Mucosa of descending colon (tissue), 3 donors: Measurements from ENCODE around the gene FAM107B. TPM values are rescaled to one million over a fixed set of nuclear protein-coding genes. Genes with fewer than 3 reads are reported as not detected.

Experiments
- ATAC-seq: fragments of 200-7000 bp; cut with Tn5 transposase; one replicate; pipeline ENCODE4 v1.9.1; 2020; ENCODE audit warnings: mild to moderate bottlenecking, moderate library complexity
- DNase-seq, 3 donors: peaks; one replicate each; pipeline ENCODE4 v3.0.0-alpha.2; 2020
- H3K36me3 ChIP-seq: fragments of 200-600 bp; one replicate; pipeline ENCODE4 v1.8.0; 2021; ENCODE audit warnings: low read depth, mild to moderate bottlenecking
- H3K4me1 ChIP-seq: fragments of 200-600 bp; one replicate; pipeline ENCODE4 v1.8.0; 2021; ENCODE audit warnings: low read depth, mild to moderate bottlenecking
- H3K4me3 ChIP-seq: fragments of 200-600 bp; one replicate; pipeline ENCODE4 v1.8.0; 2021; ENCODE audit warnings: mild to moderate bottlenecking
- H3K9me3 ChIP-seq: fragments of 200-600 bp; one replicate; pipeline ENCODE4 v1.8.0; 2021; ENCODE audit warnings: mild to moderate bottlenecking
- intact Hi-C, 2 donors: fragments of 100-400 bp; cut with DNase I in 1 of 2; cut with micrococcal nuclease in 1 of 2; formaldehyde crosslinking; loops; one replicate each; pipeline versions ENCODE4 v1.11.0 to v1.11.1; 2022; cut with DNase I, micrococcal nuclease
- total RNA-seq, 3 donors: library from RNA; stranded (reverse); fragmentation: NEBNext Ultra II Directional in 2 of 3; extraction: Animal tissue kit (Norgen Biotek cat#: 25700) in 2 of 3; gene quantifications; one replicate each; pipeline versions ENCODE4 v1.2.1 to v1.2.4, GENCODE V29; 2021 to 2023
- TF ChIP-seq, protein P1 (sequence below): fragments of 200-600 bp; IDR thresholded peaks from one replicate; pipeline ENCODE4 v1.8.0; 2022; ENCODE audit warnings: antibody characterized with exemption, mild to moderate bottlenecking
- donor health status: DM: no; HTN: no; CAD: no; lungs with moderate emphysema.
- donor health status: DM: no; HTN: no; CAD: no.
- donor health status: DM: no; HTN: yes; CAD: no.

Gene FAM107B
- total RNA-seq, 3 donors from 2014 or later: 45.6 to 77.7 (median 76.9) TPM

DNA sequence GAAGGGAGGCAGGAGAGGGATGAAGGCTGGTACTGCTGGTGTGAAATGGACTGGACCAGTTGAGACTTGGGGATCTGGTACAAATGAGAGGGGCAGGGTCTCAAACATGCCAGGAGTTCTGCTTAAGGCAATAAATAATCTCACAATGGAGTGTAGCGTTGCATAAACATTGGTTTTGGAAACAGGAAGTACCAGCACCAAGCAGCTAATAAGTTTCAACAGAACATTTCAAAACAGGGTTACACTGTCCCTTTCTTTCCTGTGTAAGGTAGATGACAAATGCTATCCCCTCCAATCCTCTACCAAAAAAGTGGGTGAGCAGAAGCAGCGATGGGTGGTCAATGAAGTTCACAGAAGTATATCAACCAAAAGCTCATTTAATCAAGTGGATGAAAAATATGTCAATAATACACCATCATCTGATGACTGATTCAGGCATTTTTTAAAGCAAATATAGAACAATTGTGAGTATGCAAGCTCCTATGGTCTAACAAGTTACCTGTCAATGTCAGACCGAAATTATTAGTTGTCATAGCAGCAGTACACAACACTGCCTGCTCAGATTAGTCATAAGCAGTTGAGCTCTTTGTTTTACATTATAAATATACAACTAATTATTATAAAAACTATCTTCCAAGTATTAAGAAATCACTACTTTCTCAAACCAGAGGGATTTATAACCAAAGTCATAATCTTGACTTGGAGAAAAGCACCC lies 220.0 kb downstream of the FAM107B start:
- Histone ChIP-seq H3K4me1 (peaks cover 45% of the 10 kb centered on the region), H3K9me3 (no peaks in the 10 kb centered on the region), H3K36me3 (no peaks in the 10 kb centered on the region), H3K4me3 (no peak overlapping the region)
- intact Hi-C loops: no loop called here
- DNase-seq (no peak), ATAC-seq (peak; percentile 10)
- TF ChIP-seq, protein P1, sequence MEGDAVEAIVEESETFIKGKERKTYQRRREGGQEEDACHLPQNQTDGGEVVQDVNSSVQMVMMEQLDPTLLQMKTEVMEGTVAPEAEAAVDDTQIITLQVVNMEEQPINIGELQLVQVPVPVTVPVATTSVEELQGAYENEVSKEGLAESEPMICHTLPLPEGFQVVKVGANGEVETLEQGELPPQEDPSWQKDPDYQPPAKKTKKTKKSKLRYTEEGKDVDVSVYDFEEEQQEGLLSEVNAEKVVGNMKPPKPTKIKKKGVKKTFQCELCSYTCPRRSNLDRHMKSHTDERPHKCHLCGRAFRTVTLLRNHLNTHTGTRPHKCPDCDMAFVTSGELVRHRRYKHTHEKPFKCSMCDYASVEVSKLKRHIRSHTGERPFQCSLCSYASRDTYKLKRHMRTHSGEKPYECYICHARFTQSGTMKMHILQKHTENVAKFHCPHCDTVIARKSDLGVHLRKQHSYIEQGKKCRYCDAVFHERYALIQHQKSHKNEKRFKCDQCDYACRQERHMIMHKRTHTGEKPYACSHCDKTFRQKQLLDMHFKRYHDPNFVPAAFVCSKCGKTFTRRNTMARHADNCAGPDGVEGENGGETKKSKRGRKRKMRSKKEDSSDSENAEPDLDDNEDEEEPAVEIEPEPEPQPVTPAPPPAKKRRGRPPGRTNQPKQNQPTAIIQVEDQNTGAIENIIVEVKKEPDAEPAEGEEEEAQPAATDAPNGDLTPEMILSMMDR: no peak

DNA sequence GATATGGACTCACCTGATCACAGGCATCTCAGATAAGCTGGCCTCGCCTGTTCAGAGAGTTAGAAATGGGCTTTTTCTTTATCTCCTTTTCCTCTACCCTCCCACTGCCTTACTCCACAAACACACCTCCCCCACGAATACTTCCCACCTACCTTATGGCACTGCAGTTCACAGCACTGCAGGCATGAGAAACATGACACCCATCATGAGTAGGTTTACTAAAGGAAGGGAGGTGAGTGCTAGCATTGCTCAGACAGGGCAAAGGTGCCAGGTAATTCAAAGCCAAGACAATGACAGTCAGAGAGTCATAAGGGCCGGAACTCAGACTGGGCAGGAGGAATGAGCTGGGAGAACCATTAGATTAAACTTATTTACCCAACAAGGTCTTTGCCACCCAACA lies 220.6 kb downstream of the FAM107B start:
- intact Hi-C loops: no loop called here
- peaks cover 45% of the 10 kb centered on the region for H3K4me1 ChIP-seq
- ATAC-seq (peak; percentile 76), DNase-seq (peak in 1 of 3 donors; percentile 57)
- no peak overlapping the region for H3K4me3 ChIP-seq
- H3K9me3 ChIP-seq: no peaks in the 10 kb centered on the region
- TF ChIP-seq, protein P1: no peak
- H3K36me3 ChIP-seq: no peaks in the 10 kb centered on the region

DNA sequence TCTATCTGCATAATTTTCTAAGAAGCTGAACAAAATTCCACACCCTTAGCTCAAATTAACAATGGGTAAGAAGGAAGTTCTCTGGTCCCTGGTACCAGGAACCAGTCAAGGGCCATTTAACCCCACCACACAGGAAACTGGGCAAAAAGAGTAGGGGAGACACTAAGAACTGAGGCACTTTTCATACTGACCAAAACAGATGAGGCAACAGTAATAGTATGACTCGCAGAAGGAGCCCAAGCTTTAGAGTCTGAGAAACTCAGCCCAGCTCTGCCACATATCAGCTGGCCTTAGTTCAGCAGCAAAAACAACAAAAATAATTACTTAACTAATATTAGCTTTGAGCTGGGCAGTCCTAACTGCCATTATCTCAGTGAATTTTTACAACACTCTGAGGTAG lies 221.2 kb downstream of the FAM107B start:
- DNase-seq (no peak), ATAC-seq (no peak)
- TF ChIP-seq, protein P1: no peak
- intact Hi-C loops: no loop called here
- Histone ChIP-seq H3K36me3 (no peaks in the 10 kb centered on the region), H3K9me3 (no peaks in the 10 kb centered on the region), H3K4me3 (no peak overlapping the region), H3K4me1 (peaks cover 45% of the 10 kb centered on the region)

DNA sequence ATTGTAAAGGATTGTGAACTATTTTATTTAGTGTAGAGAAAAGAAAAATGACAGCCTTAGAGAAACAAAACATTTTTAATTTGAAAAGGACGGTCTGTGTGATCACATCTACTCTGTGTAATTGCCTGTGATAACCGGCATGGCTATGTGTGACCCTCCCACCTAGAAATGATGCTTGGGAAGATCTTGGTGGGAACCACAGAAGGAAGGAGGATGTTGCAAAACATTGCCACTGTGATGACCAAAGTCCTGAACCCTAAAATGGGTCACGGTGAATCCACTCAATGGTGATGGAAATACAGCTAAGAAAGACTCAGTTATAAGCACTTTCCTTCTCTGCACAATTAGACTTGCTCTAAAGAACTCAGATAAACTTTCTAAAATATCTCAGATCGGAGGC lies 222.7 kb downstream of the FAM107B start:
- ATAC-seq: no peak
- Histone ChIP-seq H3K4me3 (no peak overlapping the region), H3K9me3 (no peaks in the 10 kb centered on the region), H3K36me3 (no peaks in the 10 kb centered on the region), H3K4me1 (peaks cover 43% of the 10 kb centered on the region)
- TF ChIP-seq, protein P1: no peak
- intact Hi-C loops: no loop called here
- DNase-seq: no peak

DNA sequence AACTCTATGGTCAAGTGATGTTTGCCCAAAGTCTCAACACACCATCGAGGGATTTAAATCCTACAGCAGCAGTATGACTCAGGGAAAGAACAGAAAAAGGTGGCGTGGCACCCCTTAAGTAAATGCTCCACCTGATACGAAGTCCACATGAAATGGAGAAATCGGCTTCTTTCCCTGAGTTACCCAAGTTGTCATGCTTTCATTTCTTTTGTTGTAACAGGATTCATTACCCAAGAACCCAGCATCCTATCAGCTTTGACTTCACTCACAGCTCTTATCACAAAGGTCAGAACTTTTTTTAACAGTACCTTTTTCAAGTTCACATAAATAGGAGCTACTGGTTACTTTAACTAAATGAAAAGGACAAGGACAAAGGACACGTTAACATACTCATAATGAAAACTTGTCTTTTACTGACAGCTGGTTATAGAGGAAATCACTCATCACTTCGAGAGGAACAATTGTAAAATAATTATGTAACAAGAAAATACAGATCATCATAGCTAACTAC lies 224.2 kb downstream of the FAM107B start:
- Histone ChIP-seq H3K4me3 (no peak overlapping the region), H3K36me3 (no peaks in the 10 kb centered on the region), H3K9me3 (no peaks in the 10 kb centered on the region), H3K4me1 (peaks cover 33% of the 10 kb centered on the region)
- ATAC-seq (peak; percentile 77), DNase-seq (no peak)
- TF ChIP-seq, protein P1: no peak
- intact Hi-C loops: no loop called here
